ENCODE data around the gene ABHD12.
"Not testable (repeated sequence)": the region's sequence is repeated elsewhere in the genome, so short reads cannot be mapped to it uniquely, and the experiment has no call there.

The ABHD12 gene

DNA sequence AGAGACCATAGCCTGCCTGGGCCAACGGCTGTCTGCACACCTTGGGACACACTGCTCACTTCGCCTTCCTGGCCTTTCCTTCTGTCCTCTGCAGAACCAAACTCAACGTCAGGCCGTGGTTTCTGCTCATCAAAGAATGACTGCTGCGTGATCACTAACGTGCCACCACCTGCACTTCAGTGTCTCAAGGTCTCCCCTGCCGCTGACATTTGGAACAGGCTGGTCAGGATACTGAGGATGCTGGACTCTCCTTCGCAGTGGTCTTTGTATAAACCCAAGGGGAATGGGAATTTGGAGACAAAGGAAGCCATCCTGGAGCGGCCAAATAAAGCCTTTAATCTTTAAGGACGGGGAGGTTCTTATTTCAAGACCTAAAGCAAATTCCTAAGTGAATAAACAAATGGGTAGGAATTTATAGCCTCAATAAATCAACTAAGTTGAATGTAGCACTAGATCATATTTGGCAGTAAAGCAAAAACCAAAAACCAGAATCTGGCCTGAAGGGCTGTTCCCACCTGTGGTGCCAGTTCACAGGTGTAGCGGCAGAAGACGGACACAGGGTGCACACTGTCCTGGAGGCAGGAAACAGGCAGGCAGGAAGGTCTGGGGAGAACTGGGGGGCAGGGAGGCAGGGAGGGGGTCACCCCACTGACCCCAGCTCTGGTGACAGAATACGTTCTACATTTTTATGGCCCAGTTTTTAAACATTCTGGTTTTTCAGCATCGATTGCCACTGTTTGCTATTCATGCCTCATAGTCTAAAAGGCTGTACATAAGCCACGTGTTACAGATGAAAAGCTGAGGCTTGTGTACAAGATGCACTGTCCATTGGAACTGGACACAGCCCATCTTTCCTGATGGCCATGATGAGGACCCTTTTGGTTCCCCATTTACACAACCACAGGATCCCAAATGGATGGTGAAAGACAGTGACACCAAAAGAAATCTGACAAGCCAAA, 36.6 kb downstream of the ABHD12 start:
- DNase-seq (ENCODE audit: low spot score), result no peak

DNA sequence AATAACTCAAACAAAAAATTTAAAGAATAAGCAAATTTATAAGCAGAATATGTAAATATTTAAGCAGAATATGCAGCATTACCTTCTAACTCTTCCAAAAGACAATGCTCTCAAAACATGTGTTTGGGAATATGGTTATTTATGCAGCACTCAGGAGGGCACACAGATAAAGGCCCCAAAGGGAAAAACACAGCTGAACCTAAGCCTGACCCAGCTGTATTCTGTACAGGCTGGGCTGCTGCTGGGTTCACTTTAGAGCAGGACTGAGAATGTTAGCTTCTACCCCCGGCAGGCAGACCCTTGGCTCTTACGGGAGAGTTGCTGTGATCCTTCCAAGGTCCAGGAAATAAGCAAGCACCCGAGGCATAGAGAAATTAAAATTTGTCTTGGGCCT, 37.3 kb downstream of the ABHD12 start:
- DNase-seq (ENCODE audit: low spot score), result no peak

DNA sequence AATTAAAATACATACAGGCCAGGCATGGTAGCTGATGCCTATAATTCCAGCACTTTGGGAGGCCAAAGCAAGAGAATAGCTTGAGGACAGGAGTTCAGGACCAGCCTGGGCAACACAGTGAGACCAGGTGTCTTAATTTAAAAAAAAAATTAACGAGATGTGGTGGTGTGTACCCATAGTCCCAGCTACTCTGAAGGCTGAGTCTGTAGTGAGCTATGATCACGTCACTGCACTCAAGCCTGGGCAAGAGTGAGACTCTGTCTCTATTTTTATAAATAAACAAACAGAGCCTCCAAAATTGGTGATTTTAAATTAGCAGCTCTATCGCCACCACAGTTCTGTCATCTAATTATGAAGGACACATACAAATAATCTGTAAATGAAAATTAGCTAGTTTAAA, 37.9 kb downstream of the ABHD12 start:
- DNase-seq (ENCODE audit: low spot score), result no peak

DNA sequence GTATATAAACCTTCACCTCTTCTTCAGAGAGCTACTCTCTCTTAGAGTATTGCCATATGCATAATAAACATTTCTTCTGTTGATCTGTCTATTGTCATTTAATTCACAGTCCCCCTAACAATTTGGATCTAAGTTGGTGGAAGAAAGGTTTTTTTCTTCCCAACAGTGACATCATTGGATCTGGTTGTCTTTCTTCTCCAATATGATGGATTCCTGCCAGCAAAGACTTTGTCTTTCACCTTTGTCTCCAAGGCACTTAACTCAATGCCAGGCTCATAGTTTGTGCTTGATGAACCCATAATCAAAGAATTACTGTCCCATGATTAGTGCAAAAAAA, 39.6 kb downstream of the ABHD12 start:
- DNase-seq (ENCODE audit: low spot score), result no peak

DNA sequence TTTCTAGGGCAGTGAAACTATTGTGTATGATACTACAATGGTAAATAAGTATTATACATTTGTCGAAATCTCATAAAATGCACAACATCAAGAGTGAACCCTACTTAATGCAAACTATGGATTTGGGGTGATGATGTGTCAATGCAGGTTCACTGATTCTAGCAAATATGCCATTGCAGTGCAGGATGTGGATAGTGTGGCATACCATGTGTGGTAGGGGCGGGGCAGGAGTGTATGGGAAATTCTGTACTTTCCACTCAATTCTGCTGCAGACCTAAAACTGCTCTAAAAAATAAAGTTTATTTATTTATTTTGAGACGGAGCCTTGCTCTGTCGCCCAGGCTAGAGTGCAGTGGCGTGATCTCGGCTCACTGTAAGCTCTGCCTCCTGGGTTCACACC, 44.3 kb downstream of the ABHD12 start:
- no peak for DNase-seq (ENCODE audit: low spot score)

DNA sequence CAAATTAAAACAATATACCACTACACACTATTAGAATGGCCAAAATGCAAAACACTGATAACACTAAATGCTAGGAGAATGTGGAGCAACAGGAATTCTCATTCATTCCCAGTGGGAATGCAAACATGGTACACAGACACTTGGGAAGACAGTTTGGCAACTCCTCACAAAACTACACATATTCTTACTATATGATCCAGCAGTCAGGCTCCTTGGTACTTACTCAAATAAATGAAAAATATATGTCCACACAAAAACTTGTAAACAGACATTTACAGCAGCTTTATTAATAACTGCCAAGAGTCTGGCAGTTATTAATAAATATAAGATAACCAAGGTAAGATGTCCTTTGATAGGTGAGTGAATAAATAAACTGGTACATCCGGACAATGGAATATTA, 44.9 kb downstream of the ABHD12 start:
- no peak for DNase-seq (ENCODE audit: low spot score)

DNA sequence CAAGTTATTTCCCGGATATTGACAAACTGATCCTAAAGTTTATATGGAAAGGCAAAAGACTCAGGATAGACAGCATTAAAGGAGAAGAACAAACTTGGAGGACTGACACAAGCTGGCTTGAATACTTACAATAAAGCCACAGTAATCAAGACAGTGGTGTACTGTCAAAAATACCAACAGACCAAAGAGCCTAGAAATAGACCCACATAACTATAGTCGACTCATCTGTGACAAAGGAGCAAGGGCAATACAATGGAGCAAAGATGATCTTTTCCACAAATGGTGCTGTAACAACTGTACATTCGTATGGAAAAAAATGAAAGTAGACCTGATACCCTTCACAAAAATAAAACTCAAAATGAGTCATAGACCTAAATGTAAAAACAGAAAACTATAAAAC, 46.0 kb downstream of the ABHD12 start:
- DNase-seq (ENCODE audit: low spot score), result no peak

DNA sequence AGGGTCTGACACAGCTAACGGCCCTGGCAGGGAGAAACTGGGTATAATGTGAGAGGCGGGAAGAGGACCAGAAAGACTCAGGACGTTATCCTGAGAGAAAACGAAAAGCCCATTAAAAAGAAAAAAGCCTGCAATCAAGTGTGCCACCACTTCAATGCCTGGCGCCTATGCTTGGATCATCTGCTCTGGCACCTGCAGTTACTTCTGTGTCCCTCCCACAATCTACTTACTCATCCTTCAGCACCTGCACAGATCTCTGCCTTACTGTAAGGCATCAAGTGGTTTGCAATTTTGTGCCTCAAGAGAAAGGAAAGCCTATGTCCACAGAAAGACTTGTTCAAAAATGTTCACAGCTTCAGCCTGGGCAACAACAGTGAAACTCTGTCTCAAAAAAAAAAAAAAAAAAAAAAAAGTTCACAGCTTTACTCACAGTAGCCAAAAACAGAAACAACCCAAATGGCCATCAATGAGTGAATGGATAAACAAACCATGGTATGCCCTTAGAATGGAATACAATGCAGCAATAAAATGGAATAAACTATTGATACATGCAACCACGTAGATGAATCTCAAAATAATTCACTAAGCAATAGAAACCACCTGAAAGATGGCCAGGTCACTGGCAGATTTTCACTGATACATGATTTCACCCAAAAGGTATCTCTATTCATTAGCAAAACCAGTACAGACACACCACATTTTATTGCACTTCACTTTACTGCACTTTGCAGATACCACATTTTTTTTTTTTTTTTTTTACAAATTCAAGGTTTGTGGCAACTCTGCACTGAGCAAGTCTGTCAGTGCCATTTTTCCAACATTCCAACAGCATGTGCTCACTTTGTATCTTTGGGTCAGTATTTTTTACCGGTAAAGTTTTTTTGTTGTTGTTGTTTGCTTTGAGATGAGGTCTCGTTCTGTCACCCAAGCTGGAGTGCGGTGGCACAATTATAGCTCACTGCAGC, 48.6 kb downstream of the ABHD12 start:
- no peak for DNase-seq (ENCODE audit: low spot score)

DNA sequence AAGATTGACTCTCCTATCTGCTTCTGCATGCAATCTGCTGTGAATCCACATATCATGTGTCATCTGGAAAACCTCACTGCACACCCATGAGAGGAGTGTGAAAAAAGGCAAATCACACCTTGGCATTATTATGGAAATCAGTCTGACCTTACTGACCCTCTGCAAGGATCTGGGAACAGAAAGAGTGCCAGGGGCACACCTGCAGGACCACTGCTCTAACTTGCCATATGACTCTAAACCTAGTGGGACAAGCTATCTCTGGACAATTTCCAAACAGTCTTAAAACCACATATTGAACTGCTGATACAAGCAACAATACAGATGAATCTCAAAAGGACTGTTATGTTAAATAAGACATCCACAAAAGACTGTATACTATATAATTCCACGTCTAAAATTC, 50.3 kb downstream of the ABHD12 start:
- DNase-seq (ENCODE audit: low spot score), result no peak

DNA sequence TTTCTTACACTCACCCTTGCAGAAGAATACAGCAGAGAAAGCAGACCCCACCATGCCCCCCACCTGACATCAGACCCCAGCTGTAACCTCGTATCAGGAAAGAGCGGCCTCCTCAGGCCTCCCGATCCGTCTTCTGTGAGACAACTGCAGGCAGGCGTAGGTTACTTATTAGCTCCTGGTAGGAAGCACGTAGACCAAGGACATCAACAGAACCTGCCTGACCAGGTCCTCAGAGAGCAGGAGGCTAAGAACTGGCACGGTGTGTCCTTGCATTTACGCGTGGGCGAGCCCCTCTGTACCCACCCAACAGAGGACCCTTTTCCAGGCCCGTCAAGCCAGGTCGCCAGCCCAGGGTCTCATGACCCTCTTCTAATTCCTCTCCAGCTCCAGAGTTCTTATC, 51.0 kb downstream of the ABHD12 start:
- DNase-seq (ENCODE audit: low spot score), result no peak

DNA sequence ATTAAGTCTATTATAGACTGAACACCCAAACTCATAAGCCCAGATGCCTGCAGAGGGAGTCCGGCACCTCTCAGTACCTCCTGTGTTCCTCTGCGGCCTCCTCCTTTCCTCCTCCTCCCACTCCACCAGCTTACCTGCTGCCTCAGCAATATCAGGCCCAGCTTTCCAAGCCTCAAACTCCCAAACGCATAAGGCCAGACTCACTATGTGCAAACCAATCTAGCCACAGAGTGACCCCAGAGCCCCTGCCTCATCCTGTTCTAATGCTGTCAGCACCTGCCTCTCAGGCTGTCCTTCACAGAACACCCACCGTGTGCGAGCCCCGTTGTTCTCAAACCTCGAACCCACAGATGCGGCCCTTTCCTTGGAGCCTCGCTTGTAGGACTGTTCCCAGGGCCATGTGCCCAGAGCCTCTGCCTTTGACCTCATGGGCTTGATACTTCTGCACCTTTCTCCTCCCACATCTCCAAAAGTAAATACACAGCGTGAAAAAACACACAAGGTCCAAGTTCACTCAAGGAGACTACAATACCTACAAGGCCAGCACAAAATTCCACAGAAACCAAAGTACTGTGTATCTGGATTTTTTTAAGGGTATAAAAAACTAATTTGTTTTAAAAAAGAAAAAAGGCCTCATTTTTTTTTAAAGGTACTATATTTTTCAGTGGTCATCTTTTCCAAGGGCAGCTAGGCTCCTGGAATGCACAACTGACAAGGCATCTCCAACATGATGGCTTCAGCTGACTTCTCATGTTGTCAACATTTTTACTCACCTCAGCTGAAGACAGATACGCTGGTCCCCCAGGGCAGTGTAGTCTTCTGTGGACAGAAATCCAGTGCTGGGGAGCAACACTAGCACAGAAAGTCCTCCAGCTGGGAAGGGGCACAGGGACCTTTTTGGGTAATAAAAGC, 52.3 kb downstream of the ABHD12 start:
- DNase-seq (ENCODE audit: low spot score), result no peak

DNA sequence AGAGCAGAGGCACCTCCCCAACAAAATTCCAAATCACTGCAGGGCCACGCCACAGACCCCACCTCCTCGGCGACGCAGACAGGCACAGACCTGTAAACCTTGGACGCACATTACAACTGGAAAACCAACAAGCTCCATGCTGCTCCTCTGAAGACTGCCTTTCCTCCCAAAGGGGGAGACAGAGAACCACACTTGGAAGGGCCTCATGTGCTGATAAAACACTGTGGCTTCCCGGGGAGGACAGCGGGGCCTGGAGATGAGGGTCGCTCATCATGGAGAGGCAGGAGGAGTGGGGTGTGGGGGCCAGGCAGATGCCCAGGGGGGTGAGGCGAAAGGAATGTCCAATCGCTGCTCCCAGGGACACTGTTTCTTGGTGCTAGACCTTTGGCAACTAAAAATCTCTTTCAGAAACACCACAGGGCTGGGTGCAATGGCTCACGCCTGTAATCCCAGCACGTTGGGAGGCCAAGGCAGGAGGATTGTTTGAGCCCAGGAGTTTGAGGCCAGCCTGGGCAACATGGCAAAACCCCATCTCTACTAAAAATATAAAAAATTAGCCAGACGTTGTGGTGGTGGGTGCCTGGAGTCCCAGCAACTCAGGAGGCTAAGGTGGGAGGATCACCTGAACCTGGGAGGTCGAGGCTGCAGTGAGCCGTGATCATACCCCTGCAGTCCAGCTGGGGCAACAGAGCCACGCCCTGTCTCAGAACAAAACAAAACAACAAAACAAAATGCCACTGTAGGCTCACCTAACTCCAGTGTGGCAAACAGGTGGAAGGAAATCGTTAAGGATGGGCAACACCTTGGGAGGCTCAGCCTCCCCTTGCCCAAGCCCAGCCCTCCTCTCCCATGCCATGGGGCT, 53.8 kb downstream of the ABHD12 start:
- no peak for DNase-seq (ENCODE audit: low spot score)

DNA sequence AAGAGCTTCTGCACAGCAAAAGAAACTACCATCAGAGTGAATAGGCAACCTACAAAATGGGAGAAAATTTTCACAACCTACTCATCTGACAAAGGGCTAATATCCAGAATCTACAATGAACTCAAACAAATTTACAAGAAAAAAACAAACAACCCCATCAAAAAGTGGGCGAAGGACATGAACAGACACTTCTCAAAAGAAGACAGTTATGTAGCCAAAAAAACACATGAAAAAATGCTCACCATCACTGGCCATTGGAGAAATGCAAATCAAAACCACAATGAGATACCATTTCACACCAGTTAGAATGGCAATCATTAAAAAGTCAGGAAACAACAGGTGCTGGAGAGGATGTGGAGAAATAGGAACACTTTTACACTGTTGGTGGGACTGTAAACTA, 55.7 kb downstream of the ABHD12 start:
- not testable (repeated sequence) for DNase-seq (ENCODE audit: low spot score)

DNA sequence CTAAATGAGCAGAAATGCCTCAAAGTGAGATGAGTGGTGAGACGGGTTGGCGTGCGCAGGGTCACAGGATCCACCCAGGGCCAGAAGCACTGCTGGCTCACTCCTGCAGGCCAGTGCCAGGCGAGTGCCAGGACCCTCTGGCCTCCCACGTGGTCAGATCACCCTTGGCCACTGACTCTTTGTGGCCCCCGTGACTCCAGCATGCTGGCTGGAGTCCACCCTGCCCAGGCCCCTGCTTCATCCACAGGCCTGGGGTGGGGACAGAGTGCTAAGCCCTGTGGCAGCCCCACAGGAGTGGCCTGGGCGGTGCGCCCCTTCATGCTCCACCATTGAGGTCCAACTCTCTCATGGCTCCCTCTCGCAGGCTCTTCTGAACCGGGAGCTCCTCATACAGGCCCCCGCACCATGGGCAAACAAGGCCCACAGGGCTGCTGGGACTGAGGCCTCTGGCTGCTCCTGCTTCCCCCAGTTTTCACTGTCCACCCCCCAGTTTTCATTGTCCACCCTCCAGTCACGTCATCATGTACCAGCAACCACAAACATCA, 61.6 kb downstream of the ABHD12 start:
- DNase-seq (ENCODE audit: low spot score), result no peak

DNA sequence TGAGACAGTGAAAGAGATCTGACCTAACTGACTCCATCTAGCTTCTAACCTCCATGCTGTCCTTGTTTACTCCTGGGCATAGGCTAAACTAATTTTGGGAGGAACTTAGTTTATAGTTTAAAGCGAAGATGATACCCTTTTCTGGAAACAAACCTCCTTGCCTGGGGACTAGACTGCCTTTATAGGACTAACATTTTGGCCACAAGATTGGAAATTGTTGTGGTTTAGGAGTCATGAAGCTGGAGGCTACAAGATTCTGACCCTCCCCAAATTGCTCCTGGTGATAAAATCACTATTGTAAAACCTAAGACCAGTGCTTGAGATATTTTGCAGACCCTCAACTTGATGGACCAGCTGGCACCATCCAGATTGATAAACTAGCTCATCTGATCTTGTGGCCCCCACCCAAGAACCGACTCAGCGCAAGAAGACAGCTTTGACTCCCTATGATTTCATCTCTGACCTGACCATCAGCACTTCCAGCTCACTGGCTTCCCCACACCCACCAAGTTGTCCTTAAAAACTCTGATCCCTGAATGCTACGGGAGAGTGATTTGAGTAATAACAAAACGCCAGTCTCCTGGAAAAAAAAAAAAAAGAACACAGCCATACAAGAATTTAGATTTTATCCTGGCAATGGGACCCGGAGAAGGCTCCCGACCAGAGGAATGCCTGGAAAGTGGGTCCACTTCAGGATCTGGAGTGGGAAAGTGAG, 63.0 kb downstream of the ABHD12 start:
- no peak for DNase-seq (ENCODE audit: low spot score)

DNA sequence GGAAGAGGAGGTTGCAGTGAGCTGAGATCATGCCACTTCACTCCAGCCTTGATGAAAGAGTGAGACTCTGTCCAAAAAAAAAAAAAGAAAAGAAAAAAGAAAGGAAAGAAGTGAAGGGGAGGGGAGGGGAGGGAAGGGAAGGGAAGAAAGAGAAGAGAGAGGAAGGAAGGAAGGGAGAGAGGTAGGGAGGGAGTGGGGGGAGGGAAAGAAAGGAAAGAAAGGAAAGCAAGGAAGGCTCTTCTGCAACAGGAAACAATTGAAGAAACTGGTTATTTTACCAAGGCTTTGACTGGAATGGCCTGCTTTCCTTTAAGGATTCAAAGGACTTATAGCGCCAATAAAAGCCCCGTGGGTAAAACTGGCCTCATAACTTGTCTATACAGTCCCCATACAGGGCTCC, 64.6 kb downstream of the ABHD12 start:
- DNase-seq (ENCODE audit: low spot score), result no peak

DNA sequence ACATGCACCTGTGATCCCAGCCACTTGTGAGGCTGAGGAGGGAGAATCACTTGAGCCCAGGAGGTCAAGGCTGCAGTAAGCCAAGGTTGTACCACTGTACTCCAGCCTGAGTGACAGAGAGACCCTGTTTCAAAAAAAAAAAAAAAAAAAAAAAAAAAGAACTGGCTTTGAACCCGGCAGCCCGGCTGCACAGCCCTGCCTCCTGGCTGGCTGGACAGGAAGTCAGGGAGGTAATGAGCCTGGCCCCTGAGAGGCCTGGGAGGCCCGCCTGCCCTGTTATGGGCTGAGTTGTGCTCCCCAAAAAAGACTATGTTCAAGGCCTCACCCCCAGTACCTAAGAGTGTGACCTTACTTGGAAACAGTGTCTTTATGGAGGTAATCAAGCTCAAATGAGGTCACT, 65.6 kb downstream of the ABHD12 start:
- DNase-seq (ENCODE audit: low spot score), result no peak

DNA sequence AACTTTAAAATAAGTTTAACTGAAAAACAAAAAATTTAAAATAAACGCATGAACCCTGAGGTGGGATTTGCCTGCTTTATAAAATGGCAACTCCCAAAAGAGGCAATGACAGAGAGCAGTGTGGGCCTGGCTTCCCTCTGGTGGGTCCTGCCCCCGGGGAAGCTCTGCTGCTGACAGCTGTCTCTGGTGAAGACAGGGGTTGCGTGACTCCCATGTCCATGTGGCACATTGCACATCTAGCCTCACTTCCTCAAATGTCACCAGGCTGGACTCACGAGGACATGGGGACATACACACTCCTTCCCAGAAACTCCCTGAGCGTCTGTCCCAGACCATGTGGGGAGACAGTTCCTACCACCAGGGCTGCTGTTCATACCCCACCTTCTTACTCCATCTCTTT, 66.2 kb downstream of the ABHD12 start:
- DNase-seq (ENCODE audit: low spot score), result no peak

DNA sequence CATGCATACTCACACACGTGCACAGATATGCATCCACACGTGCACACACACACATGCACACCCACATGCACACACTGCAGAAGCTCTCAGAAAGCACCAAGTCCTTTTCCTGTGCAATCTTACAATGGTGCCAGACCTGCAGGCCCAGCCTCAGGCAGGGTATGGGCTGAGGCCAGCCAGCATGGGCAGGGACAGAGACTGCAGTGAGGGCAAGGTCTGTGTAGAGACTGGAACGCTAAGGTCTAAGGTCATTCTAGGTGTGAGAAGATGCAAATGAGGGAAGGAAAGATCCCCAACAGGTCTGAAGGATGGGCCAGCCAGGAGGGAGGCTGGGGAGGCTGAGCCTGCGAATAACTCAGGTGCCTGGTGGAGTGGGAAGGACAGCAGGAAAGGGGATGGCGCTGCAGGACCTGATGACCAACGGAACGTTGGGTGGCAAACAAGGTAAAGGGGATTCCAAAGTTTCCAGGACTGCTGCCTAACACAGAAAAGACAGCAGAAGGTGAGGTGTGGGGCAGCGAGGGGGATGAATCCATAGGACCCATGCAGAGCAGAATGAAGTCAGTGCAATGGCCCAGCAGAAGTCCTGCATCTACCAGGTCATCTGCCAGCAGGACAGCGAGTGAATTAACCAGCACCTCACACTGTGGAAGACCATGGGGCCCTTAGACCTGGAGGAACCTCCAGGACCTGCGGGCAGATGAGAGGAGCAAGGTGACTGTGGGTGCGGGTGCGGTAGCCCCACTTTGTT, 67.0 kb downstream of the ABHD12 start:
- DNase-seq (ENCODE audit: low spot score), result no peak

All from ecto neural progenitor cell (in vitro differentiated cells).